Endothelial cell of umbilical vein (primary cell): ENCODE results near the gene CACNA1A. TPM values are rescaled to one million over a fixed set of nuclear protein-coding genes. Genes with fewer than 3 reads are reported as not detected.

Experiments used
- BruUV-seq: library from RNA; stranded (reverse); fragments of 400-500 nt; replicated peaks from 2 replicates; lab custom pipeline; 2021; lab: Mats Ljungman, UMichigan
- CTCF ChIA-PET: fragments of 300-600, 350-600 bp; sonication (Branson Sonifier 250); formaldehyde crosslinking; loops from one replicate; lab custom pipeline; 2021; ENCODE audit warnings: antibody characterized with exemption, inconsistent platforms; lab: Charles Lee
- POLR2A ChIA-PET: fragments of 300-600, 350-600 bp; sonication (Branson Sonifier 250); formaldehyde crosslinking; loops from one replicate; lab custom pipeline; 2021; ENCODE audit warnings: antibody characterized with exemption, inconsistent platforms; lab: Charles Lee
- DNase-seq: peaks from one replicate; pipeline ENCODE4 v3.0.0-alpha.2; 2011; ENCODE audit warnings: low read depth, low spot score
- FAIRE-seq: peaks from 2 replicates; lab custom pipeline; 2011; peaks lifted over from hg19 to GRCh38; lab: Jason Lieb, UNC
- H2AFZ ChIP-seq: 2 replicates; pipeline ENCODE4 v1.6.0; 2012; ENCODE audit warnings: low read depth, low read length, control low read depth, inconsistent platforms
- H3K27ac ChIP-seq: 2 replicates; pipeline ENCODE4 v1.5.1; 2011; ENCODE audit warnings: low read depth, mild to moderate bottlenecking, control low read depth, low read length, moderate library complexity; ENCODE audit not compliant: insufficient read depth
- H3K27me3 ChIP-seq, 2 experiments: 2 replicates each; pipeline versions ENCODE4 v1.6.0 to v1.6.1; 2011; ENCODE audit warnings: low read length in 2 of 2, mixed read lengths in 1 of 2; ENCODE audit not compliant: control insufficient read depth in 2 of 2, insufficient read depth in 2 of 2
- H3K36me3 ChIP-seq, 2 experiments: 2 replicates in 1 of 2; 3 replicates in 1 of 2; pipeline ENCODE4 v1.5.1; 2011; ENCODE audit warnings: low read length in 2 of 2, mild to moderate bottlenecking in 1 of 2, moderate library complexity in 1 of 2; ENCODE audit not compliant: control insufficient read depth in 2 of 2, insufficient read depth in 2 of 2; ENCODE audit errors: extremely low read depth in 1 of 2
- H3K4me1 ChIP-seq: 3 replicates; pipeline ENCODE4 v1.5.1; 2011; ENCODE audit warnings: mild to moderate bottlenecking, low read length; ENCODE audit not compliant: control insufficient read depth, insufficient read depth; ENCODE audit errors: extremely low read depth
- H3K4me2 ChIP-seq: 2 replicates; pipeline ENCODE4 v1.6.1; 2011; ENCODE audit warnings: low read length, control low read depth, mixed read lengths; ENCODE audit not compliant: insufficient read depth
- H3K4me3 ChIP-seq, 3 experiments: fragments of 200-600 bp in 1 of 3; sonication (generic), shearing (Covaris generic) in 1 of 3; replicated peaks in 1 of 3; 2 replicates each; pipeline ENCODE4 v1.5.1; 2011 to 2016; ENCODE audit warnings: control low read depth in 3 of 3, low read length in 3 of 3, mild to moderate bottlenecking in 2 of 3, inconsistent platforms in 1 of 3, low read depth in 1 of 3, moderate library complexity in 1 of 3; ENCODE audit not compliant: insufficient read depth in 1 of 3
- H3K79me2 ChIP-seq: 2 replicates; pipeline ENCODE4 v1.6.0; 2012; ENCODE audit warnings: low read length, inconsistent platforms; ENCODE audit not compliant: control insufficient read depth, insufficient read depth
- H3K9ac ChIP-seq: replicated peaks from 2 replicates; pipeline ENCODE3; 2011; ENCODE audit warnings: low read length, control low read depth; ENCODE audit not compliant: insufficient read depth; ENCODE audit errors: extremely low read depth
- H3K9me1 ChIP-seq: replicated peaks from 3 replicates; pipeline ENCODE4 v1.6.0; 2011; ENCODE audit warnings: mild to moderate bottlenecking, low read length; ENCODE audit not compliant: control insufficient read depth, insufficient read depth; ENCODE audit errors: extremely low read depth
- H3K9me3 ChIP-seq: replicated peaks from 2 replicates; pipeline ENCODE4 v1.5.1; 2012; ENCODE audit warnings: low read length, inconsistent platforms; ENCODE audit not compliant: control insufficient read depth, insufficient read depth
- H4K20me1 ChIP-seq: replicated peaks from 2 replicates; pipeline ENCODE3; 2011; ENCODE audit warnings: mild to moderate bottlenecking, low read length; ENCODE audit not compliant: control insufficient read depth, insufficient read depth; ENCODE audit errors: extremely low read depth
- EZH2 ChIP-seq: IDR thresholded peaks from 2 replicates; pipeline ENCODE4 v1.6.1; 2012; ENCODE audit warnings: borderline replicate concordance, low read depth, mild to moderate bottlenecking, moderate library complexity, low read length, inconsistent platforms; ENCODE audit not compliant: severe bottlenecking
- JUN ChIP-seq: IDR thresholded peaks from 2 replicates; pipeline ENCODE4 v1.6.1; 2011; ENCODE audit warnings: borderline replicate concordance, low read depth; ENCODE audit not compliant: insufficient read length, insufficient read depth
- MYC ChIP-seq: IDR thresholded peaks from one replicate; pipeline ENCODE4 v1.6.1; 2011; ENCODE audit warnings: mild to moderate bottlenecking, low read depth, low read length
- dilution Hi-C: fragments of 300-500 bp; cut with MboI; formaldehyde crosslinking; loops from one replicate; pipeline ENCODE4 v1.15.0; 2019; ENCODE audit warnings: low sequenced_read_pairs; ENCODE audit not compliant: extremely low pct_ligation_motif_present
- intact Hi-C: fragments of 100-400 bp; cut with micrococcal nuclease; formaldehyde crosslinking; loops from one replicate; pipeline ENCODE4 v1.10.0; 2022
- polyA plus RNA-seq, 4 experiments: library from polyadenylated mRNA; depleted of rRNA in 3 of 4; stranded (reverse) in 3 of 4; unstranded in 1 of 4; fragments of >200 nt; gene quantifications; 2 replicates each; pipeline versions ENCODE4 v1.2.1 to v1.2.3, GENCODE V29; 2011 to 2012; ENCODE audit warnings: missing spikeins in 1 of 4
- total RNA-seq: library from RNA; stranded (reverse); gene quantifications from 2 replicates; pipeline ENCODE4 v1.2.3, GENCODE V29; 2021
- TF ChIP-seq, protein P1 (sequence below): IDR thresholded peaks from 2 replicates; pipeline ENCODE4 v1.6.1; 2011; ENCODE audit not compliant: insufficient read depth, insufficient read length

CACNA1A gene
- total and polyA plus RNA-seq, 2 donors (not counting 3 experiments of a cell fraction or from before 2014, with no cell fraction given) = 0.17 to 0.38 TPM

DNA sequence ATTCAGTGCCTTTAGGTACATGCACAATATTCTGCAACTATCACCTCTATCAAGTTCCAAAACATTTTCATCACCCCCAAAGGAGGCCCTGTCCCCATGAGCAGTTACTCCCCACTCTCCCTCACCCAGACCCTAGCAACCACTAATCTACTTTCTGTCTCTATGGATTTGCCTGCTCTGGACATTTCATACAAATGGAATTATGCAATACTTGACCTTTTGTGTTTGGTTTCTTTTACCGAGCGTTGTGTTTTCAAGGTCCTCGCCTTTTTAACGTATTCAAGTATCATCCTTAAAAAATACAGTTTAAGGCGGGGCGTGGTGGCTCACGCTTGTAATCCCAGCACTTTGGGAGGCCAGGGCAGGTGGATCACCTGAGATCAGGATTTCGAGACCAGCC lies 196.4 kb downstream of the CACNA1A start:
- dilution Hi-C loops (no loop called here), intact Hi-C loops (no loop called here)
- Histone ChIP-seq H3K27ac (no peak overlapping the region), H3K79me2 (no peaks in the 10 kb centered on the region), H3K9ac (no peak overlapping the region), H4K20me1 (no peaks in the 10 kb centered on the region), H3K27me3 (no peaks in the 10 kb centered on the region), H3K36me3 (no peaks in the 10 kb centered on the region), H2AFZ (no peak overlapping the region), H3K4me2 (no peak overlapping the region), H3K9me1 (no peaks in the 10 kb centered on the region), H3K4me1 (no peaks in the 10 kb centered on the region), H3K4me3 (no peak overlapping the region), H3K9me3 (no peaks in the 10 kb centered on the region)
- BruUV-seq = no TSS peak
- ChIA-PET POLR2A (no interaction called here), CTCF (no interaction called here)
- DNase-seq (no peak), FAIRE-seq (no peak)
- TF ChIP-seq EZH2 (no peak), JUN (no peak)

- no peaks in the 10 kb centered on the region for H3K36me3 ChIP-seq
- intact Hi-C loops (no loop called here), dilution Hi-C loops (no loop called here)
- ChIA-PET POLR2A (no interaction called here), CTCF (no interaction called here)
- H3K9me3 ChIP-seq = no peaks in the 10 kb centered on the region
- FAIRE-seq = no peak
- no peaks in the 10 kb centered on the region for H3K9me1 ChIP-seq
- H3K27ac ChIP-seq = no peak overlapping the region
- DNase-seq = no peak
- peaks cover 0 to 2% of the 10 kb centered on the region in 2 experiments for H3K27me3 ChIP-seq
- BruUV-seq = no TSS peak
- no peak overlapping the region for H3K4me2 ChIP-seq
- H2AFZ ChIP-seq = no peak overlapping the region
- H3K9ac ChIP-seq = no peak overlapping the region
- H3K79me2 ChIP-seq = no peaks in the 10 kb centered on the region
- no peak for TF ChIP-seq EZH2
- TF ChIP-seq, protein P1, sequence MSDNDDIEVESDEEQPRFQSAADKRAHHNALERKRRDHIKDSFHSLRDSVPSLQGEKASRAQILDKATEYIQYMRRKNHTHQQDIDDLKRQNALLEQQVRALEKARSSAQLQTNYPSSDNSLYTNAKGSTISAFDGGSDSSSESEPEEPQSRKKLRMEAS = no peak
- no peak for TF ChIP-seq MYC
- H3K4me1 ChIP-seq = no peaks in the 10 kb centered on the region
- H3K4me3 ChIP-seq = no peak overlapping the region
- H4K20me1 ChIP-seq = no peaks in the 10 kb centered on the region
Measured at GRCh38 chr19:13303381-13304129, 202.7 kb downstream of the CACNA1A start.
